ENCODE results near the gene PTP4A2. TPM values are rescaled to one million over a fixed set of nuclear protein-coding genes. Genes with fewer than 3 reads are reported as not detected.

Gene PTP4A2
- total RNA-seq, 4 donors from 2014 or later = 294 to 522 (median 353) TPM

GRCh38 chr1:31860581-31860980, 77.6 kb downstream of the PTP4A2 start:
- Histone ChIP-seq H3K27ac (no peak overlapping the region), H3K4me3 (no peak overlapping the region), H3K4me1 (no peaks in the 10 kb centered on the region), H3K27me3 (no peaks in the 10 kb centered on the region), H3K36me3 (no peaks in the 10 kb centered on the region), H3K9me3 (no peaks in the 10 kb centered on the region)
- intact Hi-C loops (cut with DNase I; ENCODE audit: low total_unique reads) = no loop called here
- in situ Hi-C loops (cut with MboI; ENCODE audit: low sequenced_read_pairs in 4 of 4) = no loop called here
- ATAC-seq (no peak), DNase-seq (no peak)
- TF ChIP-seq POLR2A (IDR thresholded peaks at IDR 0.05) (no peak), CTCF (IDR thresholded peaks at IDR 0.05 in 4 of 5, conservative IDR thresholded peaks at IDR 0.05 in 1 of 5) (no peak)

- Histone ChIP-seq H3K27ac (no peak overlapping the region), H3K4me1 (no peaks in the 10 kb centered on the region), H3K4me3 (no peak overlapping the region), H3K27me3 (no peaks in the 10 kb centered on the region), H3K9me3 (no peaks in the 10 kb centered on the region), H3K36me3 (no peaks in the 10 kb centered on the region)
- TF ChIP-seq CTCF (IDR thresholded peaks at IDR 0.05 in 4 of 5, conservative IDR thresholded peaks at IDR 0.05 in 1 of 5) = no peak
- TF ChIP-seq POLR2A (IDR thresholded peaks at IDR 0.05) = no peak
- intact Hi-C loops (cut with DNase I; ENCODE audit: low total_unique reads) = no loop called here
- no peak for ATAC-seq
- in situ Hi-C loops (cut with MboI; ENCODE audit: low sequenced_read_pairs in 4 of 4) = no loop called here
- DNase-seq = no peak
Observed at GRCh38 chr1:31859719-31860118, 78.4 kb downstream of the PTP4A2 start.

- Histone ChIP-seq H3K27me3 (no peaks in the 10 kb centered on the region), H3K4me3 (no peak overlapping the region), H3K4me1 (no peaks in the 10 kb centered on the region), H3K36me3 (no peaks in the 10 kb centered on the region), H3K27ac (no peak overlapping the region), H3K9me3 (no peaks in the 10 kb centered on the region)
- ATAC-seq = no peak
- TF ChIP-seq POLR2A (IDR thresholded peaks at IDR 0.05) (no peak), CTCF (IDR thresholded peaks at IDR 0.05 in 4 of 5, conservative IDR thresholded peaks at IDR 0.05 in 1 of 5) (no peak)
- intact Hi-C loops (cut with DNase I; ENCODE audit: low total_unique reads) = no loop called here
- in situ Hi-C loops (cut with MboI; ENCODE audit: low sequenced_read_pairs in 4 of 4) = no loop called here
- DNase-seq = no peak
Observed at GRCh38 chr1:31859044-31859443, 79.1 kb downstream of the PTP4A2 start.

GRCh38 chr1:31857863-31858262, 80.3 kb downstream of the PTP4A2 start:
- H3K36me3 ChIP-seq = no peaks in the 10 kb centered on the region
- in situ Hi-C loops (cut with MboI; ENCODE audit: low sequenced_read_pairs in 4 of 4) = no loop called here
- no peak for DNase-seq
- H3K27ac ChIP-seq = no peak overlapping the region
- H3K9me3 ChIP-seq = no peaks in the 10 kb centered on the region
- intact Hi-C loops (cut with DNase I; ENCODE audit: low total_unique reads) = no loop called here
- no peak for ATAC-seq
- no peak overlapping the region for H3K4me3 ChIP-seq
- no peaks in the 10 kb centered on the region for H3K27me3 ChIP-seq
- no peaks in the 10 kb centered on the region for H3K4me1 ChIP-seq
- no peak for TF ChIP-seq POLR2A (IDR thresholded peaks at IDR 0.05)
- TF ChIP-seq CTCF (IDR thresholded peaks at IDR 0.05 in 4 of 5, conservative IDR thresholded peaks at IDR 0.05 in 1 of 5) = no peak

Other genes starting within 250 kb of the PTP4A2 start
- 10 to 100 TPM in 1 of 4 donors, 1 to 10 TPM in 3; 4.3 to 11.4 (median 5.3) TPM for gene COL16A1, start 234.4 kb downstream of the PTP4A2 start, total RNA-seq
- gene ADGRB2, start 174.0 kb downstream of the PTP4A2 start, total RNA-seq = 1 to 10 TPM in 3 of 4 donors, not detected in 1; 1.1 to 2.2 (median 1.7) TPM
- gene SPOCD1, start 122.3 kb downstream of the PTP4A2 start, total RNA-seq = not detected
- 10 to 100 TPM; 19.9 to 50.3 (median 34.6) TPM for gene KHDRBS1, start 75.5 kb upstream of the PTP4A2 start, total RNA-seq
- 10 to 100 TPM in 2 of 4 donors, 1 to 10 TPM in 2; 2.5 to 11.1 (median 6.7) TPM for gene TMEM39B, start 134.6 kb upstream of the PTP4A2 start, total RNA-seq
- 10 to 100 TPM; 67.3 to 80.7 (median 74.4) TPM for gene KPNA6, start 169.7 kb upstream of the PTP4A2 start, total RNA-seq
- gene TXLNA, start 241.3 kb upstream of the PTP4A2 start, total RNA-seq = 10 to 100 TPM; 15.7 to 21.0 (median 17.6) TPM